Smooth muscle cell of trachea (primary cell): Measurements from ENCODE around the gene KHSRP. TPM values are rescaled to one million over a fixed set of nuclear protein-coding genes. Genes with fewer than 3 reads are reported as not detected.

ENCODE experiments used
- total RNA-seq: library from RNA; depleted of rRNA; stranded (reverse); fragments of >200 nt; gene quantifications from 2 replicates; pipeline ENCODE4 v1.2.1, GENCODE V29; 2014

Gene KHSRP, protein sequence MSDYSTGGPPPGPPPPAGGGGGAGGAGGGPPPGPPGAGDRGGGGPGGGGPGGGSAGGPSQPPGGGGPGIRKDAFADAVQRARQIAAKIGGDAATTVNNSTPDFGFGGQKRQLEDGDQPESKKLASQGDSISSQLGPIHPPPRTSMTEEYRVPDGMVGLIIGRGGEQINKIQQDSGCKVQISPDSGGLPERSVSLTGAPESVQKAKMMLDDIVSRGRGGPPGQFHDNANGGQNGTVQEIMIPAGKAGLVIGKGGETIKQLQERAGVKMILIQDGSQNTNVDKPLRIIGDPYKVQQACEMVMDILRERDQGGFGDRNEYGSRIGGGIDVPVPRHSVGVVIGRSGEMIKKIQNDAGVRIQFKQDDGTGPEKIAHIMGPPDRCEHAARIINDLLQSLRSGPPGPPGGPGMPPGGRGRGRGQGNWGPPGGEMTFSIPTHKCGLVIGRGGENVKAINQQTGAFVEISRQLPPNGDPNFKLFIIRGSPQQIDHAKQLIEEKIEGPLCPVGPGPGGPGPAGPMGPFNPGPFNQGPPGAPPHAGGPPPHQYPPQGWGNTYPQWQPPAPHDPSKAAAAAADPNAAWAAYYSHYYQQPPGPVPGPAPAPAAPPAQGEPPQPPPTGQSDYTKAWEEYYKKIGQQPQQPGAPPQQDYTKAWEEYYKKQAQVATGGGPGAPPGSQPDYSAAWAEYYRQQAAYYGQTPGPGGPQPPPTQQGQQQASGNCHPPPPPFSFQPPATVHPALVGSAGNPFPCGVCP
- 106 and 130 TPM in 2 replicates for total RNA-seq

DNA sequence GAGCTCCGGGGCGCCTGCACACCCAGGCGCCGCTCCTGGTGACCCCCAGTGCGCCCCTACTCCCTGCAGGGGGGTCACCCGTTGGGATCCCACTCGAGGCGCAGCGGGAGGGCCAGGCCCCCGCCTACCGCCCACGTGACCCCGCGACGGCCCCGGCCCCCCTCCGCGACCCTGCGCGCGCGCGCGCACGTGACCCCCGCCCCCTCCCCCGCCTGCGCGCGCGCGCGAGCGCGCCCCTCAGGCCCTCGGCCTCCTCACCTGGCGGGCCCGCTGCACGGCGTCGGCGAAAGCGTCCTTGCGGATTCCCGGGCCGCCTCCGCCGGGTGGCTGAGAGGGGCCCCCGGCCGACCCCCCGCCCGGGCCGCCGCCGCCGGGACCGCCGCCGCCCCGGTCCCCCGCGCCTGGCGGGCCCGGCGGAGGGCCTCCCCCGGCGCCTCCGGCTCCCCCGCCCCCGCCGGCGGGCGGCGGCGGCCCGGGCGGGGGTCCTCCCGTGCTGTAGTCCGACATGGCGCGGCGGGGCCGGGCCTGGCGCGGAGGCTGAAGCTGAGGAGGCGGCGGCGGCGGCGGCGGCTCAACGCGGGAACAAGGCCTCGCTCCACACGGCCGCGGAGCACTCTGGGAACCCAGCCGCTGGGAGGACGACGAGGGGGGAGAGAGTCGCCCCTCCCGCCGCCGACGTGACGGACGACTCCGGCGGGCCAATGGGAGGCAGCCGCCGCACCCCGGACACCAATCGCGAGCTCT, at the start of gene KHSRP:
Gene KHSRP, minus strand, starts transcription at position 617 of the 744 bp plus-strand sequence. Its CDS starts 110 bp downstream, at position 507.

DNA sequence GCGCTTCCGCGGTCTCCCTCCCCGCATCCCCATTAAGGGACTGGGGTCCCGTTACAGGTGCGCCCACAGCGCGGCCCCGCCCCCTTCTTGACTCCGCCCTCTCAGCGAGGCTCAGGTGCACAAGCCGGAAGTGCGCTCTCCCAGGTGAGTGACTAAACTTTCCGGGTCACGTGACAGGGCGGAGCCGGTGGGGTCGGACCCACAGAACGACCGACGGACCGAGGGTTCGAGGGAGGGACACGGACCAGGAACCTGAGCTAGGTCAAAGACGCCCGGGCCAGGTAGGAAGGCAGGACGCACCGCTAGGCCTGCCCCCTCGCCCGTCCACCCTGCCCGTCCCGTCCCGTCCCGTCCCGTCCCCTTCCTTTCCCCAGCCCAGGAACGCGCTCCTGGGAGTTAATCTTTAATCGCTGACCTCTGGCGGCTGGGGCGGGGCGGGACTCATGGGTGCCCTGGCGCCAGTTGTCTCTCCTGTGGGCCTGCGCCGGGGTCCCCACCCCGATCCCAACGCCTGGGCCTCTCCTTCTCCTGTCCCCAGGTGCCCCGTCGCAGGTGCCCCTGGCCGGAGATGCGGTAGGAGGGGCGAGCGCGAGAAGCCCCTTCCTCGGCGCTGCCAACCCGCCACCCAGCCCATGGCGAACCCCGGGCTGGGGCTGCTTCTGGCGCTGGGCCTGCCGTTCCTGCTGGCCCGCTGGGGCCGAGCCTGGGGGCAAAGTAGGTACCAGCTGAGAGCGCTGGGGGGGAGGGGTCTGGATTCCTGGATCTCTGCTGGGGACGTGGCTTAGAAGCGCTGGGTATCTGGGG, 39.7 kb upstream of the KHSRP start, which contains the start of gene CRB3:
Gene CRB3, plus strand, starts transcription at position 202 of the 804 bp plus-strand sequence. Its CDS starts 431 bp downstream, at position 633.

DNA sequence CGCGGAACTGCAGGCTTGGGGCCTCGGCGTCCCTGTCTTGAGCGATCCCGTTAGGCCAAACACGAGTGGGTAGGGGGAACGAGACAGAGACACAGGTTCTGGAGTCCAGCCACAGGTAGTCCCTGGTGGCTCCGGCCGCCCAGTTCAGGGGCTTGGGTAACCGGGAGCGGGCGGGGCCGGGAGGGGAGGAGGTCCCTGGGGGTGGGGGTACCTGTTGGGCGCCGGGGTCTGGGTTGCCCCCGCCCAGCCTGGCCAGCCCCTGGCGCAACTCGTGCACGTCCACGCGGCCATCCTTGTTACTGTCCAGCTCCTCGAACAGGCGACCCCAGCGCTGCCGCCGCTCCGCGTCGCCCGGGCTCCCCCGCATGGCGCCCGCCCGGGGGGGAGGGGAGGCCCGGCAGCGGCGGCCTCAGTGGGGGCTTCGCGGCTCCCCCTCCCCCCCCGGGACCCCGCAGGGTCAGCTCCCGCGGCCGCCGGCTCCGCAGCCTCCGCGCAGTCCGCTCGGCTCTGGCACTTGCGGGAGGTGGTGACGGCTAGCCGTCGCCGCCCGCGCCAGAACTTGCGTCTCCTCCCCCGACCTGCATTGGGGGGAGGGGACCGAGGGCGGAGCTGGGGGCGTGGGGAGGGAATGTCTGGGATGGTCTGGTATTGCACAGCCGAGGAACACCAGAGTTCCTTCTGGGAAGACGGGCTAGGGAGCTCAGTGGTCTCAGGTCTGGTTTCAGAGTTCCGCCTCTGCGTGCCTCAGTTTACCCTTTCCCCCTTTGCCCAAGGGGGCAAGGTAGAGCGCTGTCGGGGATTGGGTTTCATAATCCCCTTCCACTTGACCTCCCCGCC, 34.9 kb upstream of the KHSRP start, which contains the start of gene SLC25A23:
Gene SLC25A23, minus strand, starts transcription at position 531 of the 837 bp plus-strand sequence. Its CDS starts 164 bp downstream, at position 367.

DNA sequence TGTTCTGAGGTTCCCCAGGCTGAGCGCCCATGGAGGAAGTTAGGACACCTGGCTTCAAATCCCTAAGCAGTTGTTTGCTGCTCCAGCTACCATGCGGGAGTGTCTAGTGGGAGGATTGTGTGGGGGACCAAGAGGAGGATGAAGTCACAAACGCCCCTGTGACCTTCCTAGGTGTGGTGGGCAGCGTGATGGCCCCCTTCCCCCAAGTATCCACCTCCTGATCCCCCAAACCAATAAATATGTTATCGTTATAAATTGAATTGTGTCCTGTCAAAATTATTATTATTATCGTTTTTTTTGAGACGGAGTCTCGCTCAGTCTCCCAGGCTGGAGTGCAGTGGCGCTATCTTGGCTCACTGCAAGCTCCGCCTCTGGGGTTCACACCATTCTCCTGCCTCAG, 9.1 kb upstream of the KHSRP start, which contains the start of gene SLC25A41:
Gene SLC25A41, minus strand, starts transcription at position 101 of the 400 bp plus-strand sequence. Its CDS starts 70 bp downstream, at position 31.

DNA sequence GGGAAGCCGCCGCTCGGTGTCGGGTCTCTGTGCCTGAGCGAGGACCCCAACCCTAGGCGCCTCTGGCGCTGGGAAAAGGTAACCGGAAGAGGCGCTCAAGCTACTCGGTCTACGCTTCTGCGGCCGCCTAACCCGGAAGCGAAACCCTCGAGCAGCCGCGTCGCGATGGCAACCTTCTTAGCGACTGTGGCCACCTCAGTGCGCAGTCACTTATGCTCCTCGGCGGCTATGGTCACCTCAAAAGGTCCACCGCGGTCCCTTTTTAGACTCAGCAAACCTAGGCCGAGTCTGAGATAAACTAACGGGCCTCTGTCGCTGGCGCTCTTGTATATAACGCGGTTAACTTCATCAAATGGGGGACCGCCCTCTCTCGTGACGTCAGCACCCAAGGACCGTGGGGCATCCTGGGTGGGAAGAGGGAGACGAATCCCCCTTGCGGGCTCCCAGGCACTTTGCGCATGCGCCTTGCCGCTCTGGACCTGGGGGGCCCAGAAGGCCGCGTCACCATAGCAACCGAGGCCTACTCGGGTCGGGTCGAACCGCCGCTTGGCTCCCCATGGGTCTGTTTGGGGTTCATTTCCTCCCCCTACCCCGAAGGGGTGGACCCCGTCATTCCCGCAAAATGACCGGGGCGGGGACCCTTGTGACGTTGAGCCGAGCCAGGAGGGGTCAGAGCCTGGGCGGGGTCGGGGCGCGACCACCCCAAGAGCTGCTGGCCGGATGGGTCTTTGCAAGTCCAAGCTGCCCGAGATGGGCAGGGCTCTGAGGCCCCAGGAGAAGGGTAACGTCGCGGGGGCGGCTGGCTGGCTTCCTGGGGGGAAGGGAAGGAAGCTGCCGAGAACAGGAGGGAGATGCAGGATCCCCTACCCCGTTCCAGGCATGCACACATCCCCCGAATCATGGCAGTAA, 31.3 kb downstream of the KHSRP start, which contains the start of gene GTF2F1:
Gene GTF2F1, minus strand, starts transcription at position 91 of the 909 bp plus-strand sequence. CDS start 169 bp downstream, outside the sequence.

DNA sequence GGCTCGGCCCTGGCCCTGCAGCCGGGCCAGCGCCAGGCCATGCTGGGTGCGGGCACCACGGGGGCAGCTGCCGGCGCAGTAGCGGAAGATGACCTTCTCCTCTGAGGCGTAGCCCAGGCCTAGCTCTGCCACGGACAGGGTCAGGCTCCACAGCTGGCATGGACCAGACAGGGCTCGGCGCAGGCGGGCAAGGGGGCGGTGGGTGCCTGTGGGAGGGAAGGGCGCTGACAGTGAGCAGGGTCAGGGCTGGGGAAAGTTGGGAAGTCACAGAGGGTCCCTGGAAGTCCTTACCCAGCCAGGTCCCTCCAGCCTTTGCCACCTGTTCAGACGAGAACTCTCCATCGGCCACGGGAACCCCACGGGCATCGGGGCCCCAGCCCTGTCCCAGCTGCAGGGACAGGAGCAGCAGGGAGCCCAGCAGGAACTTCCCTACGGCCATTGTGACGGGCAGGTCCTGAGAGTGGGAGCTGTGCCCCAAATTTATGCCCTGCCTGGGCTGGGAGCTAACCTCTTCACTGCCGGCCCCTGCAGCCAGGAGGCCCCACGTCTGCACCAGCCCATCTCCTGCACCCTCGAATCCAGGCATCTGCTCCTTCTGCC, 49.1 kb downstream of the KHSRP start, which contains the start of gene PSPN:
Gene PSPN, minus strand, starts transcription at position 523 of the 600 bp plus-strand sequence. Its CDS starts 84 bp downstream, at position 439.

DNA sequence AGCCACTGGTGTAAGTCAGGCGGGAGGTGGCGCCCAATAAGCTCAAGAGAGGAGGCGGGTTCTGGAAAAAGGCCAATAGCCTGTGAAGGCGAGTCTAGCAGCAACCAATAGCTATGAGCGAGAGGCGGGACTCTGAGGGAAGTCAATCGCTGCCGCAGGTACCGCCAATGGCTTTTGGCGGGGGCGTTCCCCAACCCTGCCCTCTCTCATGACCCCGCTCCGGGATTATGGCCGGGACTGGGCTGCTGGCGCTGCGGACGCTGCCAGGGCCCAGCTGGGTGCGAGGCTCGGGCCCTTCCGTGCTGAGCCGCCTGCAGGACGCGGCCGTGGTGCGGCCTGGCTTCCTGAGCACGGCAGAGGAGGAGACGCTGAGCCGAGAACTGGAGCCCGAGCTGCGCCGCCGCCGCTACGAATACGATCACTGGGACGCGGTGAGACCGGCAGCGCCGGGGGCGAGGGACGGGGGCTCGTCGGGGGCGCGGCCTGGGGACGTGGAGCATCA, 52.0 kb downstream of the KHSRP start, which contains the start of gene ALKBH7:
Gene ALKBH7, plus strand, starts transcription at position 201 of the 502 bp plus-strand sequence. Its CDS starts 27 bp downstream, at position 228.

Other genes with a start within 250 kb of the KHSRP start
- 6.7 and 10.9 TPM in 2 replicates for gene MLLT1, start 144.8 kb downstream of the KHSRP start, total RNA-seq
- not detected in 2 replicates for gene ACER1, start 91.2 kb downstream of the KHSRP start, total RNA-seq
- gene CLPP, start 63.3 kb downstream of the KHSRP start, total RNA-seq: 52.4 and 58.2 TPM in 2 replicates
- gene ALKBH7, start 52.0 kb downstream of the KHSRP start, total RNA-seq: 23.5 and 59.1 TPM in 2 replicates
- 1.2 and 1.7 TPM in 2 replicates for gene PSPN, start 48.9 kb downstream of the KHSRP start, total RNA-seq
- gene GTF2F1, start 31.6 kb downstream of the KHSRP start, total RNA-seq: 49.2 and 58.7 TPM in 2 replicates
- under 0.01 TPM in 1 of 2 replicates, not detected in the other for gene SLC25A41, start 9.0 kb upstream of the KHSRP start, total RNA-seq
- gene SLC25A23, start 35.0 kb upstream of the KHSRP start, total RNA-seq: 17.2 and 46.3 TPM in 2 replicates
- not detected in 2 replicates for gene CRB3, start 39.5 kb upstream of the KHSRP start, total RNA-seq
- not detected in 2 replicates for gene DENND1C, start 57.0 kb upstream of the KHSRP start, total RNA-seq
- not detected in 2 replicates for gene TUBB4A, start 77.5 kb upstream of the KHSRP start, total RNA-seq
- under 0.01 and 1.3 TPM in 2 replicates for gene TNFSF9, start 106.2 kb upstream of the KHSRP start, total RNA-seq
- not detected in 2 replicates for gene CD70, start 166.3 kb upstream of the KHSRP start, total RNA-seq
- 0.17 TPM in 1 of 2 replicates, not detected in the other for gene TNFSF14, start 245.3 kb upstream of the KHSRP start, total RNA-seq